ENCODE data around the gene SNED1. TPM values are rescaled to one million over a fixed set of nuclear protein-coding genes. Genes with fewer than 3 reads are reported as not detected.
A peak's percentile ranks its signal among the peaks of the same experiment; 100 is the strongest.

The SNED1 gene
- polyA plus RNA-seq, 3 donors: 0.02 to 3.4 (median 0.12) TPM

DNA sequence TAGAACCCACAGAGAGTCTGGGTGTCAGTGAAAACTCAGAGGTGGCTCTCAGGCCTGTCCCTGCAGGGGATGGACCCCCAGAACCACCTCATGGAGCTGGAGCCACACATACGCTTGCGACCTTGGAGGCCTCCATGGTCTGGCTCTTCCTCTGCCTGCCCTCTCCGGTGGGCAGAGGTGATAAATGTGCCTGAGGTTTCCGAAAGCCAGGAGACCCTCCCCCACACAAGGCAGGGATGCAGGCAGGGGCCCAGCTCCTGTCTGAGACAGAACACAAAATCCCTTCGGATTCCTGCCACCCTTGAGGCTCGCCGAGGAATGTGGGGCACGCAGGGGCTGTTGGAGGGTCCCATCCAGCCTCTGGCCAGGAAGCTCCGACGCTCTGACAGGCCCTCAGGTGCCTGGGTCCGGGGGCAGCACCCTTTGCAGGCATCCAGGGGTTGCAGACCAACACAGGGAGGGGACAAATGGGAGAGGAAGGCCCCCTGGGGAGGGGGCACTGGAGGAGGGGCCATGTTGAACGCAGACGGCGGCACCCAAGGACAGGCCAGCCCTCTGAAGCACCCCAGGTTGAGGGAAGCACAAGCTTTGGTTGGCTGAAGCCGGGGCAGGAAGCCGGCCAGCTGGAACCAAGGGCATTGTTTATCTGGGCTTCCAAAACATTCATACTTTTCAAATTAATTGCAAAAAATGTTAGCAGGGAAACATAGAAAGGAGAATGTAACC lies 4.1 kb upstream of the SNED1 start:
- Histone ChIP-seq H3K27me3 (ENCODE audit: control insufficient read depth in 2 of 2, insufficient read depth in 2 of 2, low read length in 2 of 2) (peaks cover 2 to 26% of the 10 kb centered on the region in 2 donors), H3K9ac (ENCODE audit: insufficient read depth, low read length, poor library complexity, severe bottlenecking) (no peak overlapping the region), H3K4me2 (replicated peaks; ENCODE audit: extremely low read depth, low read length, poor library complexity, severe bottlenecking) (no peak overlapping the region), H3K4me1 (ENCODE audit: control insufficient read depth in 1 of 2, insufficient read depth in 2 of 2, low read length in 2 of 2) (peaks cover 8 to 15% of the 10 kb centered on the region in 2 donors), H3K27ac (ENCODE audit: low read depth in 1 of 2, low read length in 2 of 2) (no peak overlapping the region), H3K36me3 (replicated peaks in 1 of 2; ENCODE audit: control insufficient read depth in 1 of 2, insufficient read depth in 2 of 2, low read length in 2 of 2) (no peaks in the 10 kb centered on the region), H2AFZ (ENCODE audit: insufficient read depth, low read depth, low read length, poor library complexity, severe bottlenecking) (no peak overlapping the region), H3K4me3 (replicated peaks in 1 of 3; ENCODE audit: low read depth in 2 of 3, low read length in 3 of 3) (no peak overlapping the region), H3K9me3 (replicated peaks in 1 of 2; ENCODE audit: control insufficient read depth in 1 of 2, insufficient read depth in 1 of 2, low read length in 2 of 2) (no peaks in the 10 kb centered on the region), H4K20me1 (ENCODE audit: insufficient read depth, low read length) (peaks cover 1% of the 10 kb centered on the region), H3K79me2 (ENCODE audit: insufficient read depth, low read length) (no peaks in the 10 kb centered on the region)
- Mint-ChIP-seq H3K4me3 (no peak overlapping the region), H3K27ac (no peak overlapping the region), H3K27me3 (ENCODE audit: low read depth in 3 of 3) (peaks cover 27 to 57% (median 33%) of the 10 kb centered on the region in 3 donors), H3K4me1 (peaks cover 14% of the 10 kb centered on the region), H3K9me3 (peaks cover 0 to 2% (median 0%) of the 10 kb centered on the region in 7 donors), H3K36me3 (no peaks in the 10 kb centered on the region)
- TF ChIP-seq, protein P1, sequence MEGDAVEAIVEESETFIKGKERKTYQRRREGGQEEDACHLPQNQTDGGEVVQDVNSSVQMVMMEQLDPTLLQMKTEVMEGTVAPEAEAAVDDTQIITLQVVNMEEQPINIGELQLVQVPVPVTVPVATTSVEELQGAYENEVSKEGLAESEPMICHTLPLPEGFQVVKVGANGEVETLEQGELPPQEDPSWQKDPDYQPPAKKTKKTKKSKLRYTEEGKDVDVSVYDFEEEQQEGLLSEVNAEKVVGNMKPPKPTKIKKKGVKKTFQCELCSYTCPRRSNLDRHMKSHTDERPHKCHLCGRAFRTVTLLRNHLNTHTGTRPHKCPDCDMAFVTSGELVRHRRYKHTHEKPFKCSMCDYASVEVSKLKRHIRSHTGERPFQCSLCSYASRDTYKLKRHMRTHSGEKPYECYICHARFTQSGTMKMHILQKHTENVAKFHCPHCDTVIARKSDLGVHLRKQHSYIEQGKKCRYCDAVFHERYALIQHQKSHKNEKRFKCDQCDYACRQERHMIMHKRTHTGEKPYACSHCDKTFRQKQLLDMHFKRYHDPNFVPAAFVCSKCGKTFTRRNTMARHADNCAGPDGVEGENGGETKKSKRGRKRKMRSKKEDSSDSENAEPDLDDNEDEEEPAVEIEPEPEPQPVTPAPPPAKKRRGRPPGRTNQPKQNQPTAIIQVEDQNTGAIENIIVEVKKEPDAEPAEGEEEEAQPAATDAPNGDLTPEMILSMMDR (IDR thresholded peaks at IDR 0.05): no peak
- intact Hi-C loops (cut with micrococcal nuclease): loop anchor here in 1 of 2 donors (10.0 kb wide), 2 partner anchors 160 to 740 kb away; partner anchors contain the start of genes D2HGDH and PPP1R7
- WGBS (ENCODE audit: insufficient coverage): 92% methylated on average over 10 of the region's 16 CpGs
- DNase-seq: no peak

DNA sequence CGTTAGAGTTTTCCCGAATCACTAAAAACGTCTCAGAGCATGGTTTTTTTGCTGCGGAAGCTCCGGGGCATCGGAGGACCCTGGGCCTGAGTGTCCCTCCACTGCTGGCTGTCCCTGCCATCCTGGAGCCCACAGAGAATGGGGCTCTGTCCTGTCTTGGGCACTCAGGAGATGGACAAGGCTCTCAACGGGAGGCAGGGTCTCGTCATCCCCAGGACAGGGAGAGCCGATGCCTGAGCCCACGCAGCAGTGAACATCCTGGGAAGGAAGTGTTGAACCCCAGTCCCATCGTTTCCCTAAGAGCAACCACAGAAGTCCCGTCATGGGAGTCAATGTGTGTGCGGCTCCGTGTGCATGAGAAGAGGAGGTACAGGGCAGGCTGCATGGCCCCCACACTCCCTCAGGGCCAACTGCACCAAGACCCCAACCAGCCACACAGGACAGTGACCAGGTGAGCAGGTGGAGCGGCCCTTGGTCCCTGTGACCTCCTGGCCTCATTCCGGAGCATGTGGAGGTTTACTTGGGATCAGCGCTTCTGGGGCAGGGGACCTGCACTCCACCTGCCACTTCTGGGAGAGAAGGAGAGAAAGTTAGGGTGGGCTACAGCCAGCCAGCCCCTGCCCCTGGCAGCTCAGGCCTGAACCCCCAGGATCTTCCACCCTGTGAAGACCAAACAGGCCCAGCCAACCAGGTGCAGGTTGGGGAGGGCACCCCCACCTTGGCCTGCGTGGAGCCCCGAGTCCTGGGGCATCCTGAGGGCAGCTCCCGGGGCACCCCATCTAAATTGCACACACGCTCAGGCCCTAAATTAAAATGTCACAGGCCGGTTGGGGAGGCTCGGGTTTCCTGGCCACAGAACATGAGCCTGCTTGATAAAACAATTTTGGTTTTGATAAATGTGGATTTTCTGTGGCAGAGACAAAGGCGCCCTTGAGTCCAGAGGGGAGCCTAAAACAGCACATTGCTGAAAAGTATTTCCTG lies 3.1 kb upstream of the SNED1 start:
- no peak for DNase-seq
- Histone ChIP-seq H3K4me1 (ENCODE audit: control insufficient read depth in 1 of 2, insufficient read depth in 2 of 2, low read length in 2 of 2) (peaks cover 10 to 20% of the 10 kb centered on the region in 2 donors), H3K4me2 (replicated peaks; ENCODE audit: extremely low read depth, low read length, poor library complexity, severe bottlenecking) (no peak overlapping the region), H3K9ac (ENCODE audit: insufficient read depth, low read length, poor library complexity, severe bottlenecking) (no peak overlapping the region), H4K20me1 (ENCODE audit: insufficient read depth, low read length) (peaks cover 10% of the 10 kb centered on the region), H2AFZ (ENCODE audit: insufficient read depth, low read depth, low read length, poor library complexity, severe bottlenecking) (no peak overlapping the region), H3K9me3 (replicated peaks in 1 of 2; ENCODE audit: control insufficient read depth in 1 of 2, insufficient read depth in 1 of 2, low read length in 2 of 2) (no peaks in the 10 kb centered on the region), H3K79me2 (ENCODE audit: insufficient read depth, low read length) (no peaks in the 10 kb centered on the region), H3K27me3 (ENCODE audit: control insufficient read depth in 2 of 2, insufficient read depth in 2 of 2, low read length in 2 of 2) (peaks cover 4 to 36% of the 10 kb centered on the region in 2 donors), H3K4me3 (replicated peaks in 1 of 3; ENCODE audit: low read depth in 2 of 3, low read length in 3 of 3) (no peak overlapping the region), H3K36me3 (replicated peaks in 1 of 2; ENCODE audit: control insufficient read depth in 1 of 2, insufficient read depth in 2 of 2, low read length in 2 of 2) (no peaks in the 10 kb centered on the region), H3K27ac (ENCODE audit: low read depth in 1 of 2, low read length in 2 of 2) (no peak overlapping the region)
- Mint-ChIP-seq H3K27me3 (ENCODE audit: low read depth in 3 of 3) (peaks cover 37 to 67% (median 42%) of the 10 kb centered on the region in 3 donors), H3K4me1 (peaks cover 20% of the 10 kb centered on the region), H3K9me3 (peaks cover 0 to 5% (median 0%) of the 10 kb centered on the region in 7 donors), H3K27ac (no peak overlapping the region), H3K4me3 (peak overlapping the region in 1 of 2 donors; percentile 4), H3K36me3 (peaks cover 6 to 7% of the 10 kb centered on the region in 2 donors)
- WGBS (ENCODE audit: insufficient coverage): 49% methylated on average over 23 of the region's 24 CpGs
- TF ChIP-seq, protein P1 (IDR thresholded peaks at IDR 0.05): no peak
- intact Hi-C loops (cut with micrococcal nuclease): loop anchor here in 1 of 2 donors (10.0 kb wide), 2 partner anchors 159 to 739 kb away; partner anchors contain the start of genes D2HGDH and PPP1R7

All from CD14-positive monocyte (primary cell).